GM18511 (cell line): ENCODE measurements around the gene DCTN3.
A peak's percentile ranks its signal among the peaks of the same experiment; 100 is the strongest.

Source experiments
- ATAC-seq: cut with Tn5 transposase; IDR thresholded peaks from one replicate; pipeline ENCODE4 v1.9.1; 2021; ENCODE audit warnings: mild to moderate bottlenecking, moderate library complexity; ENCODE audit not compliant: unreplicated experiment

DCTN3 gene

GRCh38 chr9:34624475-34625185 lies 4.3 kb upstream of the DCTN3 start:
- ATAC-seq: no peak

DNA sequence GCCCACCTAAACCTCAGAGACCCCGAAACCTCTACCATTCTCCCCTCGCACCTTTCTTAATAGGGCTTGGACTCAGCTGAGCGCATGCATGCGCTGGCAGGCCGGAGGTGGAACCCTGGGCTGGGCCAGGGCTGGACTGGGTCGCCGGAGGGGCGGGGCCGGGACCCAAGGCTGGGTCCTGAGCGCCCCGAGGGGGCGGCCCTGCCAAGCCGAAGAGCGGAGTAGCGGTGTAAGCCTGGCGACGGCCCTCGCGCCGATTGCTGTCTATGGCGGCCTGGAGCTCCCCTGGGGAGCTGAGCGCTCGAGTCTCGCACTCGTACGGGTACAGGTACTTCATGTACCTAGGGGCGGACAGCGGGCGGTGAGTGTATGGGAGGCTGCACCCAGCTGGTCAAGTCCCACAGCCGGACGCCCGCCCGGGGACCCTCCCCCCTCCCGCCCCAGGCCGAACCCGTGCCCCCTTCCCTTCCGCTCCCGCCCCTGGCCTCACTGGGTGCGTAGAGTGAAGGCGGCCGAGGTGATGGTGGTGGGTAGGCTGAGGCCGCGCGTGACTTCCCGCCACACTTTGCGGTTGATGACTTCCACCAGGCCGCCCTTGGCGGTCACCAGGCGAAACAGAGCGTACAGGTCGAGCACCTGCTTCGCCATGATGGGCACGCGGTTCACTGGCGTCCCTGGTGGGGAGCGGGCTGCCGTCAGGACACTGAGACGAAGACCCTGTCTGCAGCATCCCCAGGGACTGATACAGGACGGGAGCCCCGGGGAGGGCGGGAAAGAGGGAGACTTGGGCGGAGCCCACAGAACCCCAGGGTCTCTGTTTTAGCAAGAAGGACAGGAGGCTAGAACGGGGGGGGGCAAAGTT lies 3.3 kb upstream of the DCTN3 start:
- ATAC-seq: no peak

DNA sequence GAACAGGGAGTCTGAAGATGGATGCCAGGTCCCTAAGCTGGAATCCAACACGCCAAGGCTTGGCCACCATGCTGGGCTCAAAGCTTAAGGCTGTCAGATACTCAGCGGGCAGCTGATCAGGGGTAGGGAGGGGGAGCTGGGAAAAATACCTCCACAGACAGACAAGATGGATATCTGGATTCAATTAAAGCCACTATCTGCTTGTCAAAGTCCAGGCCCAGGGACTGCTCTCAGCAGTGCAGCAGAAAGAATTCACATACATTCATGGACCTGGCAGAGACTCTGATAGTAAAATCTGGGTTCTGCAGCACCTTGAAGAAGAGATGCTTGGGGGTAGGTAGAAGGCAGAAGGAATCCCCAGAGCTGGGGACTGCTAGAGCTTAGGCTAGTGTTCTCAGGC lies 5.2 kb downstream of the DCTN3 start:
- ATAC-seq: no peak

- ATAC-seq: peak; percentile 53
These were observed 7.4 kb downstream of the DCTN3 start for GRCh38 chr9:34612788-34613390.

- ATAC-seq: peak; percentile 93
These were observed 8.2 kb downstream of the DCTN3 start, which contains the start of gene RPP25L for GRCh38 chr9:34611811-34612787. RPP25L (minus strand) TSS chr9:34612097; CDS start chr9:34611296, 801 bp downstream.

GRCh38 chr9:34611251-34611810 lies 9.0 kb downstream of the DCTN3 start:
- peak; percentile 23 for ATAC-seq

DNA sequence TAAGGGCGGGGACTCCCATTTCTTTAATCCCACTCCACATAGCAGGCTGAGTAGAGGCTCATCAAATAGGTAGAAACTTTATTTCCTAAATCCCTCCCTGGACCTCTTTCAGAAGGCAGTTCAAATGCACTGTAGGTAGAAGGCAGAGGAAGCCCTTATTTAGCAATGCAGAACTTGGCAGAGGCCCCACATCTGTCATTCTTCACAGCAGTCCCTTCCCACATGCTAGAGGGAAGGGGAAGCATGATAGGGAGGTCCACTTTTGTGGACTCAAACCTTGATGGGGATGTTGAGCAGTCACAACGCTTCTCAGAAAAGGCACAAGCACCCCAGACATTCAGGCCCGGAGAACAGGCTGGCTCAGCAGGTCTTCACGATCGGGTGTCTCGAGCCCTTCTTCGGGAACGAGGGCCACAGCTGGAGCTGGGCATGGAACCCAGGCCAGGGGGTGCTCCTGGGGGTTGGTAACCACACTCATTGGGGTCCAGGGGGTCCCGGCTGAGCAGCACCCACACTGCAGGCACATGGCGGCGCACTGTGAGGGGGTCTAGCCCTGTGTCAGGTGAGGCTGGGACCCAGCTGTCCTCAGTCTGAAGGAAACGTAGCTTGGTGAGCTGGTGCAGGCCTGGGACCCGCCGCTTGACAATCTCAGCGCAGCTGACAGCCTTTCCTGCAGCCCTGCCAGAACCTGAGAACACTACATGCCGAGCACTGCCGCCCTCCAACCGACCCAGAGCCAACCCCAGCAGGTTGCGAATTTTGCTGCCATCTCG lies 9.7 kb downstream of the DCTN3 start:
- ATAC-seq: no peak

- no peak for ATAC-seq
These were observed 13.0 kb downstream of the DCTN3 start for GRCh38 chr9:34607331-34607730.

- ATAC-seq: no peak
These were observed 13.4 kb downstream of the DCTN3 start for GRCh38 chr9:34606905-34607304.

DNA sequence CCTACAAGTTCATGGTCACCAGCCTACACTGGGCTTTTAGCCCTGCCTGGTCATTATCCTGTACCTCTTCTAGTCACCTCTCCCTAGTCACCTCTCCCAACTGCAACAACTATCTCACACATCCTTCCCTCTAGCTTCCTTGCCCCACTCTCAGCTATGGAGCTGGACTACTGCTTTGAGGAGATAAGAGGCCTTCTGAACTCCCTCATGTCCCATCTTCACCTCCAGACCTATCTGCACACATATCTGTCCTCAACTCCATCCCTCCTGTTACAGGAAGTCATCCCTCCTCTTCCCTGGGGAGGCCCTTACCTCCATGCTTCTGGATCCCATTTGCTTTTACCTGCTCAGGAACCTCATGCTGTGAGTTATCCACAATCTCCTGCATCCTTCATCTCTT lies 14.1 kb downstream of the DCTN3 start:
- no peak for ATAC-seq

DNA sequence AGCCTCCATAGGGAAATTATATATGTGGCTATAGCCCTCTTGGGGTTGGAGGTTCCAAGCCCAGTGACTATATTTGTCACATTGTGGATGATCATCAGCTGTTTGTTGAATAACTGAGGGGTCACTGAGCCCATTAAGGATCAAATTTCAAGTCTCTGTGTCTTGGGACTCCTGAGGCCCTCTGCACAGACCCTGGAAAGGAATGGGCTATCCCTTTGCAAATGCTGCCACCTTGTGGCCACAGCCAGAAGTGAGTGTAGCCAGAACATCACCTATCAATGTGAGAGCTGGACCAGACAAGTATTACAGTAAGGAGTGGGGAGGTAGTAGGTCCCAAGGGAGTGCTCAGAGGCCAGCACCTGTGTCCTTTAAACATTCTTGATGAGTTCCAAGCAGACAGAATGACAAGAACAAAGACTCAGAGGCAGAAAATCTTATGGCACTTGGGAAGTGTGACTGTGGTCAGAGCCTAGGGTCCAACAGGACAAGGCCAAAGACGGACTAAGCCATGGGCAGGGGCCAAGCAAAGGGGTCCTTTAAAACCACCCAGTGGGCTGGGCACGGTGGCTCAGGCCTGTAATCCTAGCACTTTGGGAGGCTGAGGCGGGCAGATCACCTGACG lies 16.6 kb downstream of the DCTN3 start:
- peak; percentile 76 for ATAC-seq

GRCh38 chr9:34601937-34602573 lies 18.2 kb downstream of the DCTN3 start:
- ATAC-seq: no peak

GRCh38 chr9:34600908-34601307 lies 19.4 kb downstream of the DCTN3 start:
- no peak for ATAC-seq

- no peak for ATAC-seq
These were observed 20.7 kb downstream of the DCTN3 start for GRCh38 chr9:34599546-34599945.

GRCh38 chr9:34594177-34594576 lies 26.1 kb downstream of the DCTN3 start:
- ATAC-seq: no peak

DNA sequence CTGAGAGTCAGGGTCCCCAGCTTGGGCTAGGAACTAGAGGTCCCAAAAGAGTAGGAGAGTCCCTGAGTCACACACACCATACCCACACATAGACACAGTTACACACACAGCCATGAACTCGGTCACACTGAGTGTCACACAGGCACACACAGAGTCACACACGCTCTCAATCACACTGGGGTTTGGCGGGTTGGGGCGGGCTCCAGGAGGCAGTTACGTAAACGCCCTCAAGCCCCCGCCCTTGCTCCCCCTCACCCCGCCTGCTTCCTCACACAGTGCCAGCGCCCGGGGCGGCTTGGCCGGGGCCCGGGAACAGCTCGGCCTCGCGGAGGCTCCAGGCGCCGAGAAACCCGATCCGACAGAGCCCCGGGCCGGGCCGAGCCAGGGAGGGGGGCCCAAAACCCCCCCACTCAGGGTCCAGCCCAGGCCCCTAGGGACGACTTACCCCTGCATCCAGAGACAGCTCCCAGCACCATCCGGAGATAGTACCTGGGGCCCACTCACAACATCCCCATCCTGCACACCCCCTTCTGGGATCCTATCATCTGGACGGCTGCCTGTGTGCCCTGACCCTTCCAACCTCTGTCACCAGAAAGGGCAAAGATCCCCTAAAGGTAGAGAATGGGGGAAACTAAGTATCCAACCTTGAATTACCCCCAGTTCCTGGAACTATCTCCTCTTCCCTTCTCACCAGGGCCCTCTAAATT lies 27.2 kb downstream of the DCTN3 start:
- no peak for ATAC-seq

DNA sequence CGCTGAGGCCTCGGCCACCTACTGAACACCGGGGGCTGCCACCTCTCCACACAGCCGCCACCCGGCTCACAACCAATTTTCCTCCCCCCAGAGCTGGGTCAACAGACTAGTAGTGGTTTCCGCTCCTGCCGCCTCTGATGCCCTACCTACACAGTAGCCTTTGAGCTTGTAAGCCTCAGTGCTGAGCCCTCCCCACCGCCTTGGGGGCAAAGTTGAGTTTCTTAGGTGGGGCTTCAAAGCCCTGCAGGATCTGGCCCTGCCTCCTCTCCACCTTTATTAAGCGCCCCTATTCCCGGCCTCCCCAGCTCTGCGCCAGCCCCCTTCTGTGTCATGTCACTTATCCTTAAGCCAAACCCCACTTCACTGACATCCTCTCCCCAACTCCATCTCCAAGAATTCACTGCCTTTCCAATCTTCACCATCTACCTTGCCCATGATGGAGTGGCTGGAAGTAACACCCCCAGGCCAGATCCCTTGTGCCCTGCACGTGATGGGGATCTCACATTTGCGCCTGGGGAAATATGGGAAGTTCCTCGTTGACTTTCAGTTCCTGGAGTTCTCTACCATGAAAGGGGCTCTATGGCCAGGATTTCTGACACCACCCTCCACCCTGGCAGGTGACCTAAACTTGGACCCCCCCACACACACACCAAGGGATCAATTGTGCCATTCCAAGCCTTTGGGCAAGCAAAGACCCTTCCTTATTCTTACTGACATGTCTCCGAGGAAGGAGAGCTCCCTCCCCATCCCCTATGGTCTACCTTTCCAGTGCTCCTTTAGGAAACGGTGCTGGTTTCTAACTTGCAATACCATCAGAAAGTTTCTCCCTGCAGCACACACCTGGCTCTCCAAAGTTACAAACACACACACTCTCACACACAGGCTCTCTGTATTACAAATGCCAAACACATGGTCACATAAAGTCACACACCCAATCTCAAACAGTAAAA lies 28.1 kb downstream of the DCTN3 start:
- ATAC-seq: no peak
